GM20431 (cell line): ENCODE measurements around the gene SP100.
"Not testable (repeated sequence)": the region's sequence is repeated elsewhere in the genome, so short reads cannot be mapped to it uniquely, and the experiment has no call there.

ENCODE experiments used
- in situ Hi-C: fragments of 300-500 bp; cut with MseI, MboI; formaldehyde crosslinking; loops from one replicate; pipeline ENCODE4 v1.15.0; 2020; ENCODE audit warnings: low sequenced_read_pairs; ENCODE audit not compliant: unreplicated experiment

SP100 gene

GRCh38 chr2:230418341-230419016 is 2.5 kb downstream of the SP100 start:
- in situ Hi-C loops, result no loop called here

- in situ Hi-C loops, result no loop called here
Observed at GRCh38 chr2:230419181-230419580, 3.2 kb downstream of the SP100 start.

GRCh38 chr2:230422149-230422548 is 6.1 kb downstream of the SP100 start:
- in situ Hi-C loops, result no loop called here

- in situ Hi-C loops, result no loop called here
Observed at GRCh38 chr2:230423851-230424458, 8.0 kb downstream of the SP100 start.

GRCh38 chr2:230425377-230425776 is 9.4 kb downstream of the SP100 start:
- in situ Hi-C loops, result no loop called here

- in situ Hi-C loops, result no loop called here
Observed at GRCh38 chr2:230429513-230429912, 13.5 kb downstream of the SP100 start.

- in situ Hi-C loops, result no loop called here
Observed at GRCh38 chr2:230430957-230431910, 15.2 kb downstream of the SP100 start.

GRCh38 chr2:230434677-230435324 is 18.8 kb downstream of the SP100 start:
- in situ Hi-C loops, result no loop called here

- in situ Hi-C loops, result no loop called here
Observed at GRCh38 chr2:230435431-230435830, 19.4 kb downstream of the SP100 start.

- in situ Hi-C loops, result not testable (repeated sequence)
Observed at GRCh38 chr2:230439121-230439520, 23.1 kb downstream of the SP100 start.

GRCh38 chr2:230439590-230439989 is 23.6 kb downstream of the SP100 start:
- in situ Hi-C loops, result no loop called here

- in situ Hi-C loops, result no loop called here
Observed at GRCh38 chr2:230441227-230441897, 25.4 kb downstream of the SP100 start.

GRCh38 chr2:230443541-230443940 is 27.5 kb downstream of the SP100 start:
- in situ Hi-C loops, result no loop called here

- in situ Hi-C loops, result no loop called here
Observed at GRCh38 chr2:230444832-230445231, 28.8 kb downstream of the SP100 start.

GRCh38 chr2:230447036-230447435 is 31.0 kb downstream of the SP100 start:
- in situ Hi-C loops, result no loop called here

- in situ Hi-C loops, result no loop called here
Observed at GRCh38 chr2:230447455-230448451, 31.8 kb downstream of the SP100 start.

- in situ Hi-C loops, result no loop called here
Observed at GRCh38 chr2:230449901-230450467, 34.0 kb downstream of the SP100 start.

GRCh38 chr2:230453006-230453405 is 37.0 kb downstream of the SP100 start:
- in situ Hi-C loops, result no loop called here
